ENCODE data around the gene C3. TPM values are rescaled to one million over a fixed set of nuclear protein-coding genes. Genes with fewer than 3 reads are reported as not detected.

Gene C3
- total RNA-seq, 1 donor from 2014 or later: 482 TPM

DNA sequence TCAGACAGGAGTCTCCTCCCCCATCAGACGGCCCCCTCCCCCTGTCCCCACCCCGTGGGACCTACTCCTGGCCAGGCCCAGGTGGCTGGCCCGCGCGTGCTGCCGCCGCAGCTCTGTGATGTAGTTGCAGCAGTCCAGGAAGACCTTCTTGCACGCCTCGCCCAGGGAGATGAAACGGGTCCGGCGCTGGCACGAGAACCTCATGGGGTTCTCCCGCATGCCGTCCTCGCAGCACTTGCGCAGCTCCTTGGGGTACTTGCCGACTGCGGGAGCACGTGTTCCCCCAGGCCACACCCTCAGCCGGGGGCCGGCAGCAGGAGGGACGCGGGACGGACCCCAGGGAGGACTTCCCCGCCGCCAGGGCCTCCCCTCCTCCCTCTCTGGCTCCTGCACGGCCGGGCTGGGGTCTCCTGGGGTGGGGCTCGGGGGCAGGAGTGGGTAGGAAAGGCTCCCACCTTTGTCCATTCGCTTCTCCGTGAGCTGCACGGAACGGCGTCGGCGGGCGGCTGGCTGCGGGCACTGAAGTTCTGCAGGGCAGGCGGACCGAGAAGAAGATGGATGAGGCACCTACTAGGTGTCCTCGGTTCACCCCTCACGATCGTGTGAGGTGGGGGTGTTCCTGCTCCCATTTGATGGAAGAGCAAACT is 13.3 kb downstream of the C3 start:
- DNase-seq (ENCODE audit: missing footprints) (peak; percentile 62), ATAC-seq (no peak)
- intact Hi-C loops (cut with DNase I): no loop called here

DNA sequence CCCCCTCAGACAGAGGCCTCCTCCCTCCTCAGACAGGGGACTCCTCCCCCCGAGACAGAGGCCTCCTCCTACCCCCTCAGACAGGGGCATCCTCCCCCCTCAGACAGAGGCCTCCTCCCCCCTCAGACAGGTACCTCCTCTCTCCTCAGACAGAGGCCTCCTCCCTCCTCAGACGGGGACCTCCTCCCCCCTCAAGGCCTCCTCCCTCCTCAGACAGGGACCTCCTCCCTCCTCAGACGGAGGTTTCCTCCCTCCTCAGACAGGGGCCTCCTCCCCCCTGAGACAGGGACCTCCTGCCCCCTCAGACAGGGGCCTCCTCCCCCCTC is 13.9 kb downstream of the C3 start:
- intact Hi-C loops (cut with DNase I): no loop called here
- ATAC-seq (peak; percentile 19), DNase-seq (ENCODE audit: missing footprints) (peak; percentile 11)

DNA sequence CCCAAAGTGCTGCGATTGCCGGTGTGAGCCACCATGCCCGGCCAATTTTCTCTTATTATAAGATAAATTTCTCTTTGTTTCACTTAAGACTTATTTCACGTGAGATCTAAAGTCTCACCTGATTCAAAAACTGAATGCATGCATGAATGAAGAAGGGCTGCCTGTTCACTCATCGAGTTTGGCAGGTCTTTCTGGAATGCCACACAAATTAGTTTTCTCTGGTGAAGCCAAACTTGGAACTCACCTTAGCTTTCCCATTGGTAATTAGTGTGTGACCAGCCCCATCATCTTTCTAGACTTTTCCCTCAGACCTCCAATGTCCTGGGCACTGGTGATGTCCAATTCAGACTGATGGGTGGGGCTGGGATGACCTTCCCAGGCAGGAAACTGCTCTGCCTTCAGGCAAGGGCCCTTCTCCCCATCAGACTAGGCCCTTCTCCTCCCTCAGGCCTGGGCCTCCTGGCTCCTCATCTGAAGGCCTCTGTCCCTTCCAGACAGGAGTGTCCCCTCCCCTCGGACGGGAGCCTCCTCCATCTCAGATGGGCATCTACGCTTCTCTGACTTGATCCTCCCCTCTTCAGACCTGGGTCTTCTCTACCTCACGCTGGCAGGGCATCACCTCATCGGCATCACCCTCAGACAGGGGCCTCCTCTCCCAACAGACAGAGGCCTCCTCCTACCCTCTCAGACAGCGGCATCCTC is 14.4 kb downstream of the C3 start:
- intact Hi-C loops (cut with DNase I): no loop called here
- peak; percentile 20 for DNase-seq (ENCODE audit: missing footprints)
- no peak for ATAC-seq

DNA sequence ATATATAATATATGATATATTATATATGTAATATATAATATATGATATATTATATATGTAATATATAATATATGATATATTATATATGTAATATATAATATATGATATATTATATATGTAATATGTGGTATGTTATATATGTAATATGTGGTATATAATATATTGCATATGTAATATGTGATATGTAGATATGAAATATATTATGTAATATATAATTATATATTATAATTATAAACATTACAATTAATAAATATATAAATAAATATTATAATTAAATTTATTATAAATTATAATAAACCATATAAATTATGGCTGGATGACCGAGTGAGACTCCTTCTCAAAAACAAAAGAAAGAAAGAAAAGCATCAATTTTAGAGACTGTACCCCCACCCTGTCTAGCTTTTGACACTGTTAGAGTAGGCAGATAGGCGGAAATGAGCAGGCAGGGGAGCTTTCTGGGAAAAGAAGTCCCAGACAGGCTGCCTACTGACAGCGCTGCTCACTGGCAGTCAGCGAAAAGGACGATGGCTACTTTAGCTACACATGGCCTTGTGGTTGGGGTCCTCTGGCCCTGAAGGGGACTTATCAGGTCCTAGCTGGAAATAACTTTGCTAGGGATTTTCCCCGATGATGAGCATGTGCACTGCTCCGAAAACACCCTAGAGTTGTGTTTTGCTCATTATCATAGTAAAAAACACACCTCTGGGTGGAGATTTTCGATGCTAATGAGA is 19.7 kb downstream of the C3 start:
- ATAC-seq: no peak

DNA sequence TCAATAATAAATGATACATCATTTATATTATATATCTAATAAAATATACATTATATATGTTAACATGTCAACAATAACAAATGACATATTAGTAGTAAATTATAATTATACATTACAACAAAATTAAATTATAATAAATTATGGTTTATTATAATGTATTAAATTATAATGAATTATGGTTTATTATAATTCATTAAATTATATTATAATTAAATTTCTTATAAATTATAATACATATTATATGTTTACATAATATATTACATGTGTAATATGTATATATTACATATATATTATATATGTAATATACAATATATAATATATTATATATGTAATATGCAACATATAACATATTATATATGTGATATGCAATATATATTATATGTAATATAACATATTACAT is 20.5 kb downstream of the C3 start:
- no peak for ATAC-seq
- no peak for DNase-seq (ENCODE audit: missing footprints)
- intact Hi-C loops (cut with DNase I): no loop called here

More for the DNA sequence above, 19.7 kb downstream of the C3 start:
- DNase-seq (ENCODE audit: missing footprints): peak; percentile 13
- intact Hi-C loops (cut with DNase I): no loop called here

DNA sequence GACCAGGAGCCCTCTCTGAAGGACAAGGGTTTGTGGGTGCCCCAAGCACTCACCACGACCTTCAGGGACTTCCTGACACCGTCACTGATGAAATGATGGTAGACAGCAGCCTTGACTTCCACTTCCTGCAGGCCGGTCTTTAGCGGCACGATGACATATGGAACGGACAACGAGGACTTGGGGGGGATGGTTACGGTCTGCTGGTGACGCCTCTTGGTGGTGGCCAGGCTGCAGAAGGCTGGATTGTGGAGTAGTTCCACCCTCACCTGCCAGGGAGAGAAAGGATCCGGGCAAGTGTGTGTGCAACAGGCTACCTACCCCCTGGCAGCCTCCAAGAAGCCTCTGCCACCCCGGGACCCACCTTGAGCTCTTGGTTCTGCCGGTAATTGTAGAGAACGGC is 23.2 kb downstream of the C3 start:
- intact Hi-C loops (cut with DNase I): no loop called here
- DNase-seq (ENCODE audit: missing footprints): no peak
- no peak for ATAC-seq

DNA sequence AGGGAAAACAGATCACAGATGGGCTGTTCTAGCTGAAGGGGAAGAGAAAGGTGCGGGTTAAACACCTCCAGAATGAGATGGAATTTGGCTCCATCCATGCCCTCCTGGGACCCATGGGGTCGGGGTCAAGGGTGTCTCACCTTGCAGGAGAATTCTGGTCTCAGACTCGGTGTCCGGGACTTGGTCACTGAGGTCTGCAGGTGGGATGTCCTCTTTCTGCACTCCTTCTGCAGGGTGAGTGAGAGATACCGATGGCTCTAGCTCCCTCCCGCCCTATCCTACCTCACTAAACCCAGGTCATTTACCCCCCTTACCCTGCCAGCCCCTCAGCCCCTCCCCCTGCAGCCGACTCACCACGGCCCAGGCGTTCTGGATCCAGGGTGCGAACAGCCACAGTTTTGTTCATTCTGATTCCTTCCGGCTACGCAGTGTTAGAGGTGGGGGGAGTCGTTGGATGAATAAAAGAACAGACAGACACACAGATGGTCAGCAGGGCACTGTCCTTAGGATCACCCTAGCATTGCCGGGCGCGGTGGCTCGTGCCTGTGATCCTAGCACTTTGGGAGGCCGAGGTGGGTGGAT is 24.1 kb downstream of the C3 start:
- intact Hi-C loops (cut with DNase I): no loop called here
- ATAC-seq: no peak
- DNase-seq (ENCODE audit: missing footprints): no peak

DNA sequence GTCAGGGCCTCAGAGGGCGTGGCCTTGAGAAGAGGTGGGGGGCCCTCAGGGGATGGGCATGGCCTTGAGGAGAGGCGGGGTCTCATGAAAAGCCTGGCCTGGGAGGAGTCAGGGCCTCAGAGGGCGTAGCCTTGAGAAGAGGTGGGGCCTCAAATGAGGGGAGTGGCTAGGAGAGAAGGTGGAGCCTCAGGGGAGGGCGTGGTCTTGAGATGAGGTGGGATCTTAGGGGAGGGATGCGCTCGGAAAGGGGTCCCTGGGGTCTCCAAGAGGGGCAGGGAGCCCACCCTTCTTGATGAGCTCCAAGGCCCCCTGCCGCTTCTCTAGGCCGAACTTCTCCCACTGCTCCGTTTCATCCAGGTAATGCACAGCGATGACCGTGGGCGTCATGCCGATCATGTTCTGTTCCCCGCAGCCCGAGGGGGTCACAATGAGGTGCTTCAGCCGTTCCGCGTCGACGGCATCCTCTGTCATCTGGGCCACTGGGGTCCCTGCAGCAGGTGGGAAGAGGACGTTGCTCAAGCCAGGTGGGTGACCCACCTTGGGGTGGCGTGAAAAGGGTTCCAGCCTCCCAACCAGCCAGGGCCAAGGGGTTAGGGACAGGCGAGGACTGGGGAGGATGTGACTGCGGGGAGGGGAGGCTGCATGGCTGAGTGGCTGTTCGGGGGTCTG is 26.2 kb downstream of the C3 start:
- peak; percentile 56 for DNase-seq (ENCODE audit: missing footprints)
- intact Hi-C loops (cut with DNase I): no loop called here
- ATAC-seq: no peak

DNA sequence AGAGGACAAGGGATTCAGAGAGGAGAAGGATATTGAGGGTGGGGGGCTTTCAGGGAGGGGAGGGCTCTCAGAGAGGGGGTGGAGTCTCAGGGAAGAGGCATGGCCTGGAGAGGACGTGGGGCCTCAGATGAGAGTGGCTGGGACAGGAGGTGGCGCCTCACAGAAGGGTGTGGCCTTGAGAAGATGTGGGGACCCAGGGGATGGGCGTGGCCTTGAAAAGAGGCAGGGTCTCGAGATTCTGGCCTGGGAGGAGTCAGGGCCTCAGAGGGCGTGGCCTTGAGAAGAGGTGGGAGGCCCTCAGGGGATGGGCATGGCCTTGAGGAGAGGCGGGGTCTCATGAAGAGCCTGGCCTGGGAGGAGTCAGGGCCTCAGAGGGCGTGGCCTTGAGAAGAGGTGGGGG is 26.8 kb downstream of the C3 start:
- intact Hi-C loops (cut with DNase I): no loop called here
- peak; percentile 65 for DNase-seq (ENCODE audit: missing footprints)
- ATAC-seq: no peak

DNA sequence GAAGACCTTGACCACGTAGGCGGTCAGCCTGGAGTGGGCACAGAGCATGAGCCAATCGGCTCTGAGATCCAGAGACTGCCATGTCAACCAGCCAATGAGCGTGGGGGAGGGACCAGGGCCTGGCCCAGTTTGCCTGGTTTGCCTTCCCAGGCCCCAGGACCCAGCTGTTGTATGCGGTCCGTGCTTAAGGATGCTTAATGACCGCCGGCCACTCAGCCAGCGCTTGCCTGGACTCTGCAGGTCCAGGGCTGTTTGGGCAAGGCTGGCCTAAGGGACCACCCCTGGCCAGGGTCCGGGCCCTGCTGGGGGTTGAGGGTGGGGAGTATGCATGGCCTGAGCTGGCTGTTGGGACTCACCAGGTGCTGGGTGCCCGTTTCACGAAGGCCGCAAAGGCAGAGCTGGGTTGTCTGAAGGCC is 27.4 kb downstream of the C3 start:
- ATAC-seq: no peak
- peak; percentile 50 for DNase-seq (ENCODE audit: missing footprints)

DNA sequence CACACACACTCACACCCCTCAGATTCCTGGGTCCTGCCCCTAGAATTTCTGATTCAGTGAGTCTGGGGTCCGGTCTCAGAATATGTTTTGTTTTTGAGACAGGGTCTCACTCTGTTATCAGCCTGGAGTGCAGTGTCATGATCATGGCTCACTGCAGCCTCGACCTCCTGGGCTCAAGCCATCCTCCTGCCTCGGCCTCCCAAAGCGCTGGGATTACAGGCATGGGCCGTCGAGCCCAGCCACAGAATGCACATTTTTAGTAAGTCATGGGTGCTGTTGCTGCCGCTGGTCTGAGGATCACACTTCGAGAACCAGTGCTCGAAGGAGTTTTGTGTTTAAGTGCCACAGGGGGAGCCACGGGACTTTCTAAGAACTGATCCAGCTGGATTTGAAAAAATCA is 28.4 kb downstream of the C3 start:
- intact Hi-C loops (cut with DNase I): no loop called here
- DNase-seq (ENCODE audit: missing footprints) (peak; percentile 15), ATAC-seq (no peak)

More for the DNA sequence above, 27.4 kb downstream of the C3 start:
- intact Hi-C loops (cut with DNase I): no loop called here

DNA sequence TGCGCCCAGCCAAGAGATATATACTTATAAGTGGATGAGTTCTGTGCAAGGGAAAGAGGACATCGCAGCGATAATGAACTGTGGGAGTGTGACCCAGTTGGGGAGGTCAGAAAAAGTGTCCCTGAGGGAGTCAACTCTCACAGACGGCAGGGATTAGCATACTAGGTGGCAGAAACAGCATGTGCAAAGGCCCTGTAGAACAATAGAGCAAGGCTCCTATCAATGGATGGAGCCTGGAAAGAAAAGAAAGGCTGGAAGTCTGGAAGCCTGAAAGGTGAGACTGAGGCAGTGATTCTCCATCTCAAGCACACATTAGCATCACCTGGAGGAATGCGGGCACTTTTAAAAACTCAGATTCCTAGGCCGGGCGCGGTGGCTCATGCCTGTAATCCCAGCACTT is 29.1 kb downstream of the C3 start:
- ATAC-seq (no peak), DNase-seq (ENCODE audit: missing footprints) (peak; percentile 20)
- intact Hi-C loops (cut with DNase I): no loop called here

DNA sequence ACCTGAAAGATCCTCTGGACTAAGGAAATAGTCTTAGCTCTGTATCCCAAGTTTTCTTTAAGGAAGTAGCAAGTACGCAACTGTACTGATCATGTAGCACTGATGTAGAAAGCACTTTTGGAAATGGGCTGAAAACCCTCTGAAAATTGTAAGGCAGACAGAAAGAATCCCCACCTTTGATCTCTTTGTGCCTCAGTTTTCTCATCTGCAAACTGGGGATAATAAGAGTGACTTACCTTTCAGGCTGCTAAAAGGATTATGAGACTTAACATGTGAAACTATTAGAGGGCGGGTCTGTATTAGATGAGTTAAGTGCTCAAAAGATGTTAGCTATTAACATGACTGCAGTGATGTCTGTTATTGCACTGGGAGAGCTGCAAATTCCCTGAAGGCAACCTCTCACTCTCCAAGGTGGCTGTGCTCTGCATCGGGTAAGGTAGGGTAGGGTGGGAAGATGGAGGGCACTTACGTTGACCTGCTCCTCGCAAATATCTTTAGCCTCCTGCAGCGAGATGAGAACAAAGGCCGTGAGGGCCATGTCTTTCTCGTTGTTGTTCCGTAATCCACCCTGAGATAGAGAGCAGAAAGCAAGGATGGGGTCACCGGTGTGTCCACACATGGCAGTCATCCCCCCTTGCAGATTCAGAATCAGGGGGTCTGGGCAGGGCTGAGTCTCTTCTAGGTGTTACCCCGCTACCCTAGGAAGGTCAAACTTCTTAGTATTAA is 30.1 kb downstream of the C3 start:
- ATAC-seq: no peak

DNA sequence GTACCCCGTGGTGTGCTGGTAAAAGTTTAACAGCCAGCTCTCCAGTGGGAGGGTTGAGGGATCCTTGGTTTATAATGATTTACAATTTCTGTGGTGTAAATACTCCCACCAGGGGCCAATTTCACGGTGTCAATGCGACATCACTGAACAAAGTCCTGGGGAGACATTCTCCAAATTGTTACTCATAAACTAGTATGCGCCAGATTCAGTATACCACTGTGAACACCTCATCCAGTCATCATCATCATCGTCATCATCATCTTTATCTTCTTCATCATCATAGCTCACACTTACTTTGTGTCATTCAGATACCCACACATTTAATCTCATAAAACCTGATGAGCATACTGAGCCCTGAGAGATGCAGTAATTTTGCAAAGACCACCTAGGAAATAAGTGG is 33.3 kb downstream of the C3 start:
- ATAC-seq (no peak), DNase-seq (ENCODE audit: missing footprints) (no peak)
- intact Hi-C loops (cut with DNase I): no loop called here

More for the DNA sequence above, 30.1 kb downstream of the C3 start:
- intact Hi-C loops (cut with DNase I): no loop called here
- no peak for DNase-seq (ENCODE audit: missing footprints)

DNA sequence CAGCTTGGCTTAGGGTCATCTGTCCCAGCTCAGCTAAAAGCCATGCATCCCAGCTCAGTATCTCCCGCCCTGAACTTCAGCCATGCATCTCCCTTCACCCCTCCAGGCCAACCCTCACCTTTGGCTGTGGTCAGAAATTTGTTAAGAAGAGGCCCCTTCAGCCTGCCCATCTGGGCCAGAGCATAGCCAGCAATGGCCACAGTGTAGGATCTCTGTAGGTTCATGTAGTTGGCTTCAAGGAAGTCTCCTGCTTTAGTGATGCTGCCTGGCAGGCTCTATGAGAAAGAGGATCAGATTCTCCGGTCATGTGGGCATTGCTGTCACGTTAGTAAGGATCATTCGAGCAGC is 33.8 kb downstream of the C3 start:
- no peak for DNase-seq (ENCODE audit: missing footprints)
- intact Hi-C loops (cut with DNase I): no loop called here
- ATAC-seq: no peak

DNA sequence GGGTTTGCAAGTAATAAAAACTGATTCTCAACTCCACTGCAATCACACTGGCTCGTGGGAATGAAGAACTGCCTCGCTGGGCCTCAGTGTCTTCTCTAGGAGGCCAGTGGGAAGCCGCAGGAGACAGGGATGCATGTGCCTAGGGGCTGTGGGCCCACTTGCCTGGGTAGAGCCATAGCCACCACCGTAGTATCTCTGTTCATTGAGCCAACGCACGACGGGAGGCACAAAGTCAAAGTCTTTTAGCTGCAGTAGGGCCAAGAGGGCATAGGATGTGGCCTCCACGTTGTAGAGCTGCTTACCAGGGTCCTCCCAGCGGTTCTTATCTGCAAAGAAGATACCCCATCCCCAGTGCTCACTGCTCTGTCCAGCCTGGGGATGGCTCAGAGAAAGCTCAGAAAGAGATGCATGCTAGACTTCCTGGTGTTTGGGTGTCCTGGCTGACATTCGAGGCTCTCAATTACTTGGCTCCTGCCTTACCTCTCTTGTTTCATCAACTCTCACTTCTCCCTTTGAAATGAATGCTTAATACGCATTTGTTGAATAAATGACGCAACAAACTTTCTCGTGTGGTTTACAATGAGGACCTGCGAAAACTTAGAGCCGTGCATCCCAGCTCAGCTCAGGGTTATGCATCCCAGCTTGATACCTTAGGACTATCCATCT is 34.4 kb downstream of the C3 start:
- DNase-seq (ENCODE audit: missing footprints) (peak; percentile 31), ATAC-seq (no peak)
- intact Hi-C loops (cut with DNase I): no loop called here

DNA sequence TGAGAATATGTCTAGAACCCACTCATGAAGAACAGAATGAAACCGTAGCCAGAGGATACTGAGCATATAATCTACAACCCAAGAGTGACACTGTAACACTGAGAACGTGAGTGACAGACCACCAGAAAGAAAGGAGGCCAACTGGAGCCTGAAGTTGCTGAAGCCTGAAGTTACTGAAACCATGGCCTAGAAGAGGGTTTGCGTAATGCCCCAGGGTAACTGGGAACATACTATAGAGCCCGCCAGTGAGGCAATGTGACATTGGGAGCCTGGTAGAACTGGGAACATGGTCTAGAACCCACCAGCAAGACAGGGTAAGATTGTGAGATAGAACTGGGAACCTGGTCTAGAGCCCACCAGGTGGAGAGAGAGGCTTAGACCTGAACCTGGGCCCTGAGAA is 35.0 kb downstream of the C3 start:
- DNase-seq (ENCODE audit: missing footprints) (no peak), ATAC-seq (no peak)
- intact Hi-C loops (cut with DNase I): no loop called here

DNA sequence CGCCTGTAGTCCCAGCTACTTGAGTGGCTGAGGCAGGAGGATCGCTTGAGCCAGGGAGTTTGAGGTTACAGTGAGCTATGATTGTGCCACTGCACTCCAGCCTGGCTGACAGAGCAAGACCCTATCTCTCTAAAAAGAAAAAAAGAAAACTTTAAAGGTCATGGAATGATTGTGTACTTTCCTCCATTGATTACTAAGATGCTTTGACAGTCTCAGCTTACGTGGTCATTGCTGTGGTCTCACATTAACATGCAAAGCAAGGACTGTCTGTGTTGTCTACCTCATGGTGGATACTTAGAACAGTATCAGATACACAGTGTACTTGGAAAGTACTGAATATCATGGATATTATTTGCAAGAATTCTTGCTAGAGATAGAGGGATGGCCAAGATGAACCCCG is 36.5 kb downstream of the C3 start:
- DNase-seq (ENCODE audit: missing footprints) (no peak), ATAC-seq (no peak)
- intact Hi-C loops (cut with DNase I): no loop called here
